ENCODE results near the gene FAM53B. TPM values are rescaled to one million over a fixed set of nuclear protein-coding genes. Genes with fewer than 3 reads are reported as not detected.

FAM53B gene
- total RNA-seq, 1 experiment from 2014 or later = 14.9 TPM

- ChIA-PET CTCF (interaction anchor here (0.6 to 2.0 kb wide), 4 partner anchors 11 to 313 kb away, joined by 3 to 6 read pairs (median 4); no protein-coding TSS in a partner anchor), POLR2A (interaction anchor here (0.9 to 1.8 kb wide), 2 partner anchors 15 to 16 kb away, joined by 3 to 4 read pairs; no protein-coding TSS in a partner anchor)
- no peak for TF ChIP-seq CTCF (IDR thresholded peaks at IDR 0.05; ENCODE audit: unreplicated experiment)
- H3K27me3 Mint-ChIP-seq (ENCODE audit: insufficient read depth, unreplicated experiment) = no peaks in the 10 kb centered on the region
- no peaks in the 10 kb centered on the region for H3K4me1 Mint-ChIP-seq (ENCODE audit: insufficient read depth, unreplicated experiment)
- peaks cover 34% of the 10 kb centered on the region for H3K36me3 Mint-ChIP-seq (ENCODE audit: insufficient read depth, unreplicated experiment)
- no peak overlapping the region for H3K4me3 Mint-ChIP-seq (ENCODE audit: unreplicated experiment)
- no peak for DNase-seq (ENCODE audit: unreplicated experiment)
- no peaks in the 10 kb centered on the region for H3K9me3 Mint-ChIP-seq (ENCODE audit: unreplicated experiment)
- intact Hi-C loops (cut with micrococcal nuclease) = no loop called here
- H3K27ac Mint-ChIP-seq (ENCODE audit: low read depth, unreplicated experiment) = no peak overlapping the region
- no TSS peak for BruUV-seq (replicated peaks)
These were observed 42.1 kb downstream of the FAM53B start for GRCh38 chr10:124701881-124702656.

- peaks cover 34% of the 10 kb centered on the region for H3K36me3 Mint-ChIP-seq (ENCODE audit: insufficient read depth, unreplicated experiment)
- no peak for TF ChIP-seq CTCF (IDR thresholded peaks at IDR 0.05; ENCODE audit: unreplicated experiment)
- BruUV-seq (replicated peaks) = no TSS peak
- POLR2A ChIA-PET = interaction anchor here (1.8 kb wide), 1 partner anchor 15 kb away, joined by 4 read pairs; no protein-coding TSS in a partner anchor
- H3K4me1 Mint-ChIP-seq (ENCODE audit: insufficient read depth, unreplicated experiment) = no peaks in the 10 kb centered on the region
- DNase-seq (ENCODE audit: unreplicated experiment) = no peak
- intact Hi-C loops (cut with micrococcal nuclease) = no loop called here
- H3K9me3 Mint-ChIP-seq (ENCODE audit: unreplicated experiment) = no peaks in the 10 kb centered on the region
- H3K27ac Mint-ChIP-seq (ENCODE audit: low read depth, unreplicated experiment) = no peak overlapping the region
- no peaks in the 10 kb centered on the region for H3K27me3 Mint-ChIP-seq (ENCODE audit: insufficient read depth, unreplicated experiment)
- CTCF ChIA-PET = interaction anchor here (0.6 to 2.0 kb wide), 5 partner anchors 8 to 313 kb away, joined by 3 to 6 read pairs (median 4); no protein-coding TSS in a partner anchor
- H3K4me3 Mint-ChIP-seq (ENCODE audit: unreplicated experiment) = no peak overlapping the region
These were observed 42.7 kb downstream of the FAM53B start for GRCh38 chr10:124701435-124701834.

GRCh38 chr10:124701038-124701365 is 43.2 kb downstream of the FAM53B start:
- peaks cover 34% of the 10 kb centered on the region for H3K36me3 Mint-ChIP-seq (ENCODE audit: insufficient read depth, unreplicated experiment)
- H3K4me3 Mint-ChIP-seq (ENCODE audit: unreplicated experiment) = no peak overlapping the region
- no peak for TF ChIP-seq CTCF (IDR thresholded peaks at IDR 0.05; ENCODE audit: unreplicated experiment)
- no peaks in the 10 kb centered on the region for H3K27me3 Mint-ChIP-seq (ENCODE audit: insufficient read depth, unreplicated experiment)
- intact Hi-C loops (cut with micrococcal nuclease) = no loop called here
- H3K27ac Mint-ChIP-seq (ENCODE audit: low read depth, unreplicated experiment) = no peak overlapping the region
- no TSS peak for BruUV-seq (replicated peaks)
- ChIA-PET POLR2A (interaction anchor here (1.8 kb wide), 1 partner anchor 15 kb away, joined by 4 read pairs; no protein-coding TSS in a partner anchor), CTCF (interaction anchor here (0.6 to 2.0 kb wide), 4 partner anchors 9 to 312 kb away, joined by 3 to 6 read pairs (median 4); no protein-coding TSS in a partner anchor)
- no peaks in the 10 kb centered on the region for H3K9me3 Mint-ChIP-seq (ENCODE audit: unreplicated experiment)
- H3K4me1 Mint-ChIP-seq (ENCODE audit: insufficient read depth, unreplicated experiment) = no peaks in the 10 kb centered on the region
- no peak for DNase-seq (ENCODE audit: unreplicated experiment)

GRCh38 chr10:124700293-124701037 is 43.7 kb downstream of the FAM53B start:
- peak overlapping the region; percentile 32 for H3K27ac Mint-ChIP-seq (ENCODE audit: low read depth, unreplicated experiment)
- BruUV-seq (replicated peaks) = no TSS peak
- H3K27me3 Mint-ChIP-seq (ENCODE audit: insufficient read depth, unreplicated experiment) = no peaks in the 10 kb centered on the region
- no peaks in the 10 kb centered on the region for H3K4me1 Mint-ChIP-seq (ENCODE audit: insufficient read depth, unreplicated experiment)
- no peaks in the 10 kb centered on the region for H3K9me3 Mint-ChIP-seq (ENCODE audit: unreplicated experiment)
- intact Hi-C loops (cut with micrococcal nuclease) = no loop called here
- ChIA-PET POLR2A (interaction anchor here (1.8 kb wide), 1 partner anchor 14 kb away, joined by 4 read pairs; no protein-coding TSS in a partner anchor), CTCF (interaction anchor here (0.6 to 2.0 kb wide), 4 partner anchors 9 to 312 kb away, joined by 3 to 6 read pairs (median 4); no protein-coding TSS in a partner anchor)
- peaks cover 37% of the 10 kb centered on the region for H3K36me3 Mint-ChIP-seq (ENCODE audit: insufficient read depth, unreplicated experiment)
- TF ChIP-seq CTCF (IDR thresholded peaks at IDR 0.05; ENCODE audit: unreplicated experiment) = no peak
- no peak for DNase-seq (ENCODE audit: unreplicated experiment)
- H3K4me3 Mint-ChIP-seq (ENCODE audit: unreplicated experiment) = no peak overlapping the region

All from MCF 10A (cell line).